ENCODE data around the gene GPR15.

GPR15 gene

DNA sequence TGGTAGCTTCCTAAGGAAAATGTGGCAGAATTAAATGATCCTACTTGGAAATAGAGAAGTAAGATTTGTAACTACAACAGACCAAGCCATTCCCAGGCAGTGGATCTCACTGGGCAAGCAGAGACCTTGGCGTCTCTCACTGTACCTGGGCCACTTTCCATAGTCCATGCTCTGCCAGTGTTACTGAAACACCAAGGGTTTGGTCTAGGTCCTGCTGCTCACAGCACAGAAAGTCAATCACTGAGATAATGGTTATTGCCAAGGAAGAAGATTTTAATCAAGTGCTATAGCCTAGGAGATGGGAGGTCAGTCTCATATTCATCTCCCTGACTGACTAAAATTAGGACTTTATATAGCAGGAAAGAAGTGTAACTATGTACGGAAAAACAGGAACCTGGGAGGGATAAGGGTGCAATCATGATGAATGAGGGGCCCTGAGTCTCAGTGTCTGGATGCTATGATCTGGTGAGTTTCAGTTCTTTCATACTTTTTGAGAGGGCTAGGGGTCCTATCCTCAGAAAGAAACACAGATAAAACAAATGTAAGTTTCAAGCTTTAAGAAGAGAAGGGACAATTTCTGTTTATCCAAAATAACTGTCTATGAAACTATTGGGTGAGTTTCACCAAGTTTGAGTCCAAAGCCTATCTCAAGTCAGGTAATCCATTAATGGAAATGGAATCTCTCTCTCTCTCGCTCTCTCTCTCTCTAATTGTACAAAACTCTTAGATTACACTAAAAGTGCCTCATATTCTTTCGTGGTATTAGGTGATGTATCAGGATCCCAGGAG is 20.6 kb downstream of the GPR15 start:
- H3K4me3 ChIP-seq (ENCODE audit: low read depth, low read length) = no peak overlapping the region
- no peak for DNase-seq (ENCODE audit: low read depth)
- no peak for TF ChIP-seq MYC (IDR thresholded peaks at IDR 0.05; ENCODE audit: low read depth, low read length)
- TF ChIP-seq, protein P1, sequence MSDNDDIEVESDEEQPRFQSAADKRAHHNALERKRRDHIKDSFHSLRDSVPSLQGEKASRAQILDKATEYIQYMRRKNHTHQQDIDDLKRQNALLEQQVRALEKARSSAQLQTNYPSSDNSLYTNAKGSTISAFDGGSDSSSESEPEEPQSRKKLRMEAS (IDR thresholded peaks at IDR 0.05; ENCODE audit: low read depth, low read length) = no peak
- TF ChIP-seq, protein P2, sequence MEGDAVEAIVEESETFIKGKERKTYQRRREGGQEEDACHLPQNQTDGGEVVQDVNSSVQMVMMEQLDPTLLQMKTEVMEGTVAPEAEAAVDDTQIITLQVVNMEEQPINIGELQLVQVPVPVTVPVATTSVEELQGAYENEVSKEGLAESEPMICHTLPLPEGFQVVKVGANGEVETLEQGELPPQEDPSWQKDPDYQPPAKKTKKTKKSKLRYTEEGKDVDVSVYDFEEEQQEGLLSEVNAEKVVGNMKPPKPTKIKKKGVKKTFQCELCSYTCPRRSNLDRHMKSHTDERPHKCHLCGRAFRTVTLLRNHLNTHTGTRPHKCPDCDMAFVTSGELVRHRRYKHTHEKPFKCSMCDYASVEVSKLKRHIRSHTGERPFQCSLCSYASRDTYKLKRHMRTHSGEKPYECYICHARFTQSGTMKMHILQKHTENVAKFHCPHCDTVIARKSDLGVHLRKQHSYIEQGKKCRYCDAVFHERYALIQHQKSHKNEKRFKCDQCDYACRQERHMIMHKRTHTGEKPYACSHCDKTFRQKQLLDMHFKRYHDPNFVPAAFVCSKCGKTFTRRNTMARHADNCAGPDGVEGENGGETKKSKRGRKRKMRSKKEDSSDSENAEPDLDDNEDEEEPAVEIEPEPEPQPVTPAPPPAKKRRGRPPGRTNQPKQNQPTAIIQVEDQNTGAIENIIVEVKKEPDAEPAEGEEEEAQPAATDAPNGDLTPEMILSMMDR (IDR thresholded peaks at IDR 0.05; ENCODE audit: low read depth, low read length) = no peak
- TF ChIP-seq POLR2A (IDR thresholded peaks at IDR 0.05; ENCODE audit: extremely low read depth, insufficient read length) = no peak

DNA sequence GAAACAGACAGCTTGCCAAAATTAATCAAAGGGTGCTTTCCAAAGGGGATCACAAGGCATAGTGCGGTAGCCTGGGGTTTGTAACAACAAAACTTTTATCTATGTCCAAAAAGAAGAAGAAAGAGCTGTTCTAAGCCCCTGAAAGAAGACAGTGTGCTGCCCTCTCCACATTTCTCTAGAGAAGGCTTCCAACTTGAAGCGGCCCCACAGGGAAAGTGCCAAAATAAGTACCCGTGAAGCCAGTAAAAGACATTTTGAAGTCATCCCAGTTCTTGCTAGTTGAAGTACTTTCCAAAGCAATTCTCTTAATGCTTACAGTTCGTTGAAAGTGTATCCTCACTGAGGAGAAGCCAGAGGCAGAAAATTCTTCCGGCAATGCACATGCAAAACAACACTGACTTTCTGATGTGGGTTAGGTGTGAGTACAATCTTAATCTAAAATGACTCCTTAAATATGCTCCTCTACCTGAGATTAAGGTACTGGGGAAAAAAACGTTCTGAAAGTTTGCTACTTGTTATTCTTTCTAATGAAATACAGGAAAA is 21.3 kb downstream of the GPR15 start:
- TF ChIP-seq POLR2A (IDR thresholded peaks at IDR 0.05; ENCODE audit: extremely low read depth, insufficient read length) = no peak
- TF ChIP-seq, protein P2 (IDR thresholded peaks at IDR 0.05; ENCODE audit: low read depth, low read length) = no peak
- TF ChIP-seq, protein P1 (IDR thresholded peaks at IDR 0.05; ENCODE audit: low read depth, low read length) = no peak
- TF ChIP-seq MYC (IDR thresholded peaks at IDR 0.05; ENCODE audit: low read depth, low read length) = no peak
- no peak overlapping the region for H3K4me3 ChIP-seq (ENCODE audit: low read depth, low read length)
- no peak for DNase-seq (ENCODE audit: low read depth)

DNA sequence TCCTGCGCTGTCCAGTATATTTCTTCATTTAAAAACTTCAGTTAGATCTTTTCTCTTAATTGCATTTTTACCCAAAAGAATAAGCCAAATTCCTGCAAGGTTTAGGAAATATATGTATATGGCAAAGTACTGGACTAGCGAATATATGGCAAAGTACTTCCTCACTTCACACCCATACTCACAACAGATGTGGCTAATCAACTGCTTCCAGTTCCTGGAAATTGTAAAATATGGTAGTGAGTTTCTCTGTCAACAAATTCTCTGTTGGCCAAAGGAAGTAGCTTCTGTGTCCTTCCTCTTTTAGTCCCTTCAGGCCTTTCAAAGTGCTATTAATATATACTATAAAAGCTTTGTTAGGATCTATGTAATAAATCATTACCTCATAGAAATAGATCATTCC is 22.0 kb downstream of the GPR15 start:
- TF ChIP-seq, protein P2 (IDR thresholded peaks at IDR 0.05; ENCODE audit: low read depth, low read length) = no peak
- H3K4me3 ChIP-seq (ENCODE audit: low read depth, low read length) = no peak overlapping the region
- no peak for DNase-seq (ENCODE audit: low read depth)

DNA sequence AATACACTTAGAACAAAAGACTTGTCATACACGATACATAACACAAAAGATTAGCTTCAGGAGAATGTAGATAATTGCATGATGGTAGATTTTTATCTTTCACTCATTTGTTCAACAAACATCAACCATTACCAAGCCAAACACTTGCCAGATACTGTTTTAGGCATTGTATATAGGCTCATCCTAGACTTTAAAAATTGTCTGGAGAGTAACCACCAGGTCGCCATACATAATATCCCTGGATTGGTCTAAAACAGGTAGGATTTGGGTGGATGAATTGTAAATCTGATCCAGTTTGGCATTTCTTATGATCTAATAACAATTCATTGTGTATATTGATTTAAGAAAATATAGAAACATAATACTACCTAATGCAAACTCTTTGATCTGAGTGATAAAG is 22.8 kb downstream of the GPR15 start:
- no peak for DNase-seq (ENCODE audit: low read depth)
- no peak overlapping the region for H3K4me3 ChIP-seq (ENCODE audit: low read depth, low read length)
- TF ChIP-seq, protein P1 (IDR thresholded peaks at IDR 0.05; ENCODE audit: low read depth, low read length) = no peak
- TF ChIP-seq MYC (IDR thresholded peaks at IDR 0.05; ENCODE audit: low read depth, low read length) = no peak
- no peak for TF ChIP-seq POLR2A (IDR thresholded peaks at IDR 0.05; ENCODE audit: extremely low read depth, insufficient read length)
- TF ChIP-seq, protein P2 (IDR thresholded peaks at IDR 0.05; ENCODE audit: low read depth, low read length) = no peak

DNA sequence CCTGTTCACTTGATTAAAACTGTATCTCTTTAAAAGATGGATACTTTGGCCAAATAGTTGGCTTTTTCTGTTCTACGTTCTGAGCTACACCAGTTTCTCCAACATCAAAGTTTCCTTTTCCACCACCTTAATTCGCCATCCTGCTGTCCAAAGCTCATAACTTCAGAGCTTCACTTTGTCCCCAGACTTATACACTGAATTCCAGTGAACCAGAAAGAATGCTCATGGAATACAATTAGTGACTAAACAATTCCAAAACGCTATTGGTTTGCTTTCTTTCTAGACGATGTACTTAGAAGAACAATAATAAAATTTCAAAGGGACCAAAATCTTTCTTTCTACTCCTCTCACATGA is 23.2 kb downstream of the GPR15 start:
- TF ChIP-seq POLR2A (IDR thresholded peaks at IDR 0.05; ENCODE audit: extremely low read depth, insufficient read length) = no peak
- TF ChIP-seq, protein P1 (IDR thresholded peaks at IDR 0.05; ENCODE audit: low read depth, low read length) = no peak
- TF ChIP-seq MYC (IDR thresholded peaks at IDR 0.05; ENCODE audit: low read depth, low read length) = no peak
- TF ChIP-seq, protein P2 (IDR thresholded peaks at IDR 0.05; ENCODE audit: low read depth, low read length) = no peak
- H3K4me3 ChIP-seq (ENCODE audit: low read depth, low read length) = no peak overlapping the region
- no peak for DNase-seq (ENCODE audit: low read depth)
